HepG2 (cell line): ENCODE results near the gene MBD3. TPM values are rescaled to one million over a fixed set of nuclear protein-coding genes. Genes with fewer than 3 reads are reported as not detected.

ENCODE experiments used
- MTA3 ChIP-seq: sonication (generic); formaldehyde crosslinking; IDR thresholded peaks from 2 replicates; pipeline ENCODE4 v1.4.0; 2020; ENCODE audit warnings: missing genetic modification reagents
- POLR2G ChIP-seq: fragments of 200-400 bp; formaldehyde crosslinking; IDR thresholded peaks from 2 replicates; pipeline ENCODE4 v1.6.1; 2018; ENCODE audit warnings: mild to moderate bottlenecking, low read depth, low read length, moderate library complexity
- SMARCE1 ChIP-seq: fragments of 450-650 bp; IDR thresholded peaks from 2 replicates; pipeline ENCODE4 v1.6.1; 2017; ENCODE audit warnings: borderline replicate concordance
- SOX5 ChIP-seq: IDR thresholded peaks from 2 replicates; pipeline ENCODE4 v1.6.1; 2016; ENCODE audit warnings: borderline replicate concordance
- TAF15 ChIP-seq: fragments of 200-400 bp; formaldehyde crosslinking; IDR thresholded peaks from one replicate; pipeline ENCODE4 v1.6.1; 2018; ENCODE audit warnings: mild to moderate bottlenecking, low read depth, low read length; ENCODE audit not compliant: poor library complexity, severe bottlenecking
- TBP ChIP-seq: sonication (generic); formaldehyde crosslinking; IDR thresholded peaks from 2 replicates; pipeline ENCODE4 v1.5.0; 2020; ENCODE audit warnings: missing genetic modification reagents
- TMF1 ChIP-seq: sonication (generic); formaldehyde crosslinking; IDR thresholded peaks from 2 replicates; pipeline ENCODE4 v1.8.1; 2022; ENCODE audit warnings: low read depth, missing genetic modification reagents
- ZKSCAN1 ChIP-seq: fragments of 150-350 bp; IDR thresholded peaks from 2 replicates; pipeline ENCODE4 v1.6.1; 2014; ENCODE audit warnings: low read length
- ZNF276 ChIP-seq: sonication (generic); formaldehyde crosslinking; IDR thresholded peaks from 2 replicates; pipeline ENCODE4 v1.4.0; 2020; ENCODE audit warnings: mild to moderate bottlenecking, low read depth, missing genetic modification reagents
- ZNF446 ChIP-seq: sonication (generic); formaldehyde crosslinking; IDR thresholded peaks from 2 replicates; pipeline ENCODE4 v1.5.0; 2020; ENCODE audit warnings: mild to moderate bottlenecking, missing genetic modification reagents
- ZNF558 ChIP-seq: sonication (generic); formaldehyde crosslinking; IDR thresholded peaks from 2 replicates; pipeline ENCODE4 v1.9.0; 2022; ENCODE audit warnings: mild to moderate bottlenecking, missing genetic modification reagents, borderline replicate concordance
- ZNF569 ChIP-seq: sonication (generic); formaldehyde crosslinking; IDR thresholded peaks from 2 replicates; pipeline ENCODE4 v1.5.0; 2020; ENCODE audit warnings: mild to moderate bottlenecking, missing genetic modification reagents, moderate library complexity, borderline replicate concordance
- ZNF577 ChIP-seq: sonication (generic); formaldehyde crosslinking; IDR thresholded peaks from 2 replicates; pipeline ENCODE4 v1.4.0; 2020; ENCODE audit warnings: mild to moderate bottlenecking, low read depth, missing genetic modification reagents, borderline replicate concordance
- ZNF597 ChIP-seq: sonication (generic); formaldehyde crosslinking; IDR thresholded peaks from 2 replicates; pipeline ENCODE4 v1.5.0; 2020; ENCODE audit warnings: missing genetic modification reagents
- ZNF616 ChIP-seq: sonication (generic); formaldehyde crosslinking; IDR thresholded peaks from 2 replicates; pipeline ENCODE4 v1.5.0; 2020; ENCODE audit warnings: low read depth, mild to moderate bottlenecking, missing genetic modification reagents
- ZNF770 ChIP-seq: sonication (generic); formaldehyde crosslinking; IDR thresholded peaks from 2 replicates; pipeline ENCODE4 v1.5.0; 2020; ENCODE audit warnings: mild to moderate bottlenecking, missing genetic modification reagents
- ZNF780A ChIP-seq: sonication (generic); formaldehyde crosslinking; IDR thresholded peaks from 2 replicates; pipeline ENCODE4 v1.8.0; 2022; ENCODE audit warnings: mild to moderate bottlenecking, missing genetic modification reagents, moderate library complexity
- ZSCAN30 ChIP-seq: sonication (generic); formaldehyde crosslinking; IDR thresholded peaks from 2 replicates; pipeline ENCODE4 v1.5.0; 2020; ENCODE audit warnings: mild to moderate bottlenecking, missing genetic modification reagents
- polyA plus RNA-seq, 8 experiments: library from polyadenylated mRNA; depleted of rRNA in 3 of 8; stranded (reverse) in 7 of 8; unstranded in 1 of 8; fragments of >200 nt; fragmentation: Illumina TruSeq in 4 of 8; extraction: Trizol in 4 of 8; gene quantifications; 2 replicates each; pipeline versions ENCODE4 v1.2.1 to v1.2.3, GENCODE V29; 2011 to 2016; ENCODE audit warnings: low read depth in 4 of 8, missing spikeins in 1 of 8, mixed read lengths in 1 of 8; ENCODE audit not compliant: insufficient read depth in 1 of 8
- total RNA-seq, 5 experiments: library from RNA; depleted of rRNA; stranded (reverse); fragments of >200 nt; fragmentation: Illumina TruSeq; extraction: Trizol; gene quantifications; 2 replicates each; pipeline ENCODE4 v1.2.3, GENCODE V29; 2016; ENCODE audit warnings: low read depth in 1 of 5
- TF ChIP-seq, protein P1 (sequence below): IDR thresholded peaks from 2 replicates; pipeline ENCODE4 v1.6.1; 2016; ENCODE audit warnings: mild to moderate bottlenecking, missing biosample characterization, missing genetic modification reagents
- TF ChIP-seq, protein P2 (sequence below): sonication (generic); formaldehyde crosslinking; conservative IDR thresholded peaks from 2 replicates; pipeline ENCODE4 v1.4.0; 2020; ENCODE audit warnings: mild to moderate bottlenecking, missing genetic modification reagents, moderate library complexity

Gene MBD3
- total and polyA plus RNA-seq, 2 of the 13 experiments (the other 11 are each of a cell fraction or from before 2014, with no cell fraction given) = 21.2 to 76.9 TPM

DNA sequence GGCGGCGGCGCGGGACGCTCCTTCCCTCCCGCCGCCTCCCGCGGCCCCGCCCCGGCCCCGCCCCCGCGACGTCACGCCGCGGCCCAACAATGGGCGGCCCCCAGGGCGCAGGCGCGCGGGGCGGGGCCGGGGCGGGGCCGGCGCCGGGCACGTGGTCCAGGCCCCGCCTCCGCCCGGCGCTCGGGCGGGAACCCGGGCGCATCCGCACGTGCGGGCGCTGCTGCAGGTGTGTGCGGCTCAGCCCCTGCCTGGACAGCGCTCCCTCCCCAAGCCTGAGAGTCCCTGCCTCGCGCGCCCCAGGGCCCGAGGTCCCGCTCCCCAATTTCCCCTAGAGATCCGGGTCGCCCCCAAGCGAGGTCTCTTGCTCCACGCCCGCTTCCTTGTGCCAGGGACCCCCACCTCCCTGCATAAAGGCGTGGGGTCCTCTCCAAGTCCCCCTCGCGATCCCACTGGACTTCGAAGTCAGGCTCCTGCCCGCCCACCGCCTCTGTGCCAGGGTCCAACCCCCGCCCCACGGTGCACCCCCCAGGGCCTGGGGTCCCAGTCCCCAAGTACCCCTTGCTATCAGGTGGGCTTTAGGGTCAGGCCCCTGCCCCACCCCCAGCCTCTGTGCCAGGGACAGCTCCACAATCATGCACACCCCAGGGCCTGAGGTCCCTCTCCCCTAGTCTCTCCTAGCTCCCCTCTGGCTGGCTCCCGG, 24.2 kb downstream of the MBD3 start, which contains the start of gene MEX3D (continued):
- TF ChIP-seq SMARCE1 (no peak), SOX5 (CRISPR knock-in tag) (0 out of 2 replicates have a peak, but pooled peaks have one; percentile 19), ZNF770 (CRISPR knock-in tag) (0 out of 2 replicates have a peak, but pooled peaks have one; percentile 35), ZSCAN30 (CRISPR knock-in tag) (peak; percentile 61; the same call in 1 of the 2 replicates), TBP (no peak), ZNF597 (CRISPR knock-in tag) (no peak), ZKSCAN1 (no peak), ZNF577 (CRISPR knock-in tag) (no peak), POLR2G (no peak), ZNF558 (CRISPR knock-in tag) (peak; percentile 57; the same call in 1 of the 2 replicates), ZNF616 (CRISPR knock-in tag) (no peak), TMF1 (CRISPR knock-in tag) (peak; percentile 45; the same call in 1 of the 2 replicates), ZNF569 (no peak), TAF15 (no peak), MTA3 (CRISPR knock-in tag) (no peak), ZNF446 (CRISPR knock-in tag) (0 out of 2 replicates have a peak, but pooled peaks have one; percentile 31), ZNF276 (CRISPR knock-in tag) (peak; percentile 82; the same call in 1 of the 2 replicates), ZNF780A (CRISPR knock-in tag) (no peak)
- TF ChIP-seq, protein P1, sequence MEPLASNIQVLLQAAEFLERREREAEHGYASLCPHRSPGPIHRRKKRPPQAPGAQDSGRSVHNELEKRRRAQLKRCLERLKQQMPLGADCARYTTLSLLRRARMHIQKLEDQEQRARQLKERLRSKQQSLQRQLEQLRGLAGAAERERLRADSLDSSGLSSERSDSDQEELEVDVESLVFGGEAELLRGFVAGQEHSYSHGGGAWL (CRISPR knock-in tag) = peak; percentile 95
- TF ChIP-seq, protein P2, sequence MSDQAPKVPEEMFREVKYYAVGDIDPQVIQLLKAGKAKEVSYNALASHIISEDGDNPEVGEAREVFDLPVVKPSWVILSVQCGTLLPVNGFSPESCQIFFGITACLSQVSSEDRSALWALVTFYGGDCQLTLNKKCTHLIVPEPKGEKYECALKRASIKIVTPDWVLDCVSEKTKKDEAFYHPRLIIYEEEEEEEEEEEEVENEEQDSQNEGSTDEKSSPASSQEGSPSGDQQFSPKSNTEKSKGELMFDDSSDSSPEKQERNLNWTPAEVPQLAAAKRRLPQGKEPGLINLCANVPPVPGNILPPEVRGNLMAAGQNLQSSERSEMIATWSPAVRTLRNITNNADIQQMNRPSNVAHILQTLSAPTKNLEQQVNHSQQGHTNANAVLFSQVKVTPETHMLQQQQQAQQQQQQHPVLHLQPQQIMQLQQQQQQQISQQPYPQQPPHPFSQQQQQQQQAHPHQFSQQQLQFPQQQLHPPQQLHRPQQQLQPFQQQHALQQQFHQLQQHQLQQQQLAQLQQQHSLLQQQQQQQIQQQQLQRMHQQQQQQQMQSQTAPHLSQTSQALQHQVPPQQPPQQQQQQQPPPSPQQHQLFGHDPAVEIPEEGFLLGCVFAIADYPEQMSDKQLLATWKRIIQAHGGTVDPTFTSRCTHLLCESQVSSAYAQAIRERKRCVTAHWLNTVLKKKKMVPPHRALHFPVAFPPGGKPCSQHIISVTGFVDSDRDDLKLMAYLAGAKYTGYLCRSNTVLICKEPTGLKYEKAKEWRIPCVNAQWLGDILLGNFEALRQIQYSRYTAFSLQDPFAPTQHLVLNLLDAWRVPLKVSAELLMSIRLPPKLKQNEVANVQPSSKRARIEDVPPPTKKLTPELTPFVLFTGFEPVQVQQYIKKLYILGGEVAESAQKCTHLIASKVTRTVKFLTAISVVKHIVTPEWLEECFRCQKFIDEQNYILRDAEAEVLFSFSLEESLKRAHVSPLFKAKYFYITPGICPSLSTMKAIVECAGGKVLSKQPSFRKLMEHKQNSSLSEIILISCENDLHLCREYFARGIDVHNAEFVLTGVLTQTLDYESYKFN = 0 out of 2 replicates have a peak, but pooled peaks have one; percentile 19
